Suprapubic skin (tissue), 3 donors: ENCODE data around the gene GRIA4.

Source experiments
- EP300 ChIP-seq: sonication (generic); formaldehyde crosslinking; IDR thresholded peaks from one replicate; pipeline ENCODE4 v1.6.1; 2017; ENCODE audit warnings: antibody characterized with exemption
- POLR2A ChIP-seq, 2 donors: fragments of 450-650 bp; IDR thresholded peaks; one replicate each; pipeline ENCODE4 v1.6.1; 2017; ENCODE audit warnings: antibody characterized with exemption in 2 of 2, mild to moderate bottlenecking in 2 of 2, moderate library complexity in 2 of 2
- TF ChIP-seq, protein P1 (sequence below), 2 donors: fragments of 200-600 bp in 1 of 2; fragments of 450-650 bp in 1 of 2; sonication (generic) in 1 of 2; IDR thresholded peaks; one replicate each; pipeline ENCODE4 v1.5.1; 2016 to 2019; ENCODE audit warnings: antibody characterized with exemption in 2 of 2, mild to moderate bottlenecking in 1 of 2, moderate library complexity in 1 of 2

DNA sequence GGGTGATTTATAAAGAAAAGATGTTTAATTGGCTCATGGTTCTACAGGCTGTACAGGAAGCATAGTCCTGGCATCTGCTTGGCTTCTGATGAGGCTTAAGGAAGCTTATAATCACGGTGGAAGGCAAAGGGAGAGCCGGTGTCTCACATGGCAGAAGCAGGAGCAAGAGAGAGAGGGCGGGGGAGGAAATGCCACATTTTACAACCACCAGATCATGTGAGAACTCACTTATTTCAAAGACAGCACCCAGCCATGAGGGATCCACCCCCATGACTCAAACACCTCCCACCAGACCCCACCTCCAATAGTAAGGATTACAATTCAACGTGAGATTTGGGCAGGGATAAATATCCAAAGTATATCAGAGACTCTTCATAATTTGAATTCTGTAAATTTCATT is 211.5 kb downstream of the GRIA4 start:
- TF ChIP-seq, protein P1, sequence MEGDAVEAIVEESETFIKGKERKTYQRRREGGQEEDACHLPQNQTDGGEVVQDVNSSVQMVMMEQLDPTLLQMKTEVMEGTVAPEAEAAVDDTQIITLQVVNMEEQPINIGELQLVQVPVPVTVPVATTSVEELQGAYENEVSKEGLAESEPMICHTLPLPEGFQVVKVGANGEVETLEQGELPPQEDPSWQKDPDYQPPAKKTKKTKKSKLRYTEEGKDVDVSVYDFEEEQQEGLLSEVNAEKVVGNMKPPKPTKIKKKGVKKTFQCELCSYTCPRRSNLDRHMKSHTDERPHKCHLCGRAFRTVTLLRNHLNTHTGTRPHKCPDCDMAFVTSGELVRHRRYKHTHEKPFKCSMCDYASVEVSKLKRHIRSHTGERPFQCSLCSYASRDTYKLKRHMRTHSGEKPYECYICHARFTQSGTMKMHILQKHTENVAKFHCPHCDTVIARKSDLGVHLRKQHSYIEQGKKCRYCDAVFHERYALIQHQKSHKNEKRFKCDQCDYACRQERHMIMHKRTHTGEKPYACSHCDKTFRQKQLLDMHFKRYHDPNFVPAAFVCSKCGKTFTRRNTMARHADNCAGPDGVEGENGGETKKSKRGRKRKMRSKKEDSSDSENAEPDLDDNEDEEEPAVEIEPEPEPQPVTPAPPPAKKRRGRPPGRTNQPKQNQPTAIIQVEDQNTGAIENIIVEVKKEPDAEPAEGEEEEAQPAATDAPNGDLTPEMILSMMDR (IDR thresholded peaks at IDR 0.05), result no peak
- TF ChIP-seq POLR2A (IDR thresholded peaks at IDR 0.05) (no peak), EP300 (no peak)
